PC-3 (cell line): ENCODE measurements around the gene TMEM147.

Experiments
- EZH2phosphoT487 ChIP-seq: fragments of 300-600 bp; sonication (generic); IDR thresholded peaks from 2 replicates; pipeline ENCODE4 v1.6.1; 2018; ENCODE audit warnings: mild to moderate bottlenecking, antibody characterized with exemption, low read length, borderline replicate concordance
- TF ChIP-seq, protein P1 (sequence below): fragments of 300-600 bp; sonication (generic); conservative IDR thresholded peaks from 2 replicates; pipeline ENCODE4 v1.5.1; 2017; ENCODE audit warnings: antibody characterized with exemption, low read depth, mild to moderate bottlenecking, low read length

DNA sequence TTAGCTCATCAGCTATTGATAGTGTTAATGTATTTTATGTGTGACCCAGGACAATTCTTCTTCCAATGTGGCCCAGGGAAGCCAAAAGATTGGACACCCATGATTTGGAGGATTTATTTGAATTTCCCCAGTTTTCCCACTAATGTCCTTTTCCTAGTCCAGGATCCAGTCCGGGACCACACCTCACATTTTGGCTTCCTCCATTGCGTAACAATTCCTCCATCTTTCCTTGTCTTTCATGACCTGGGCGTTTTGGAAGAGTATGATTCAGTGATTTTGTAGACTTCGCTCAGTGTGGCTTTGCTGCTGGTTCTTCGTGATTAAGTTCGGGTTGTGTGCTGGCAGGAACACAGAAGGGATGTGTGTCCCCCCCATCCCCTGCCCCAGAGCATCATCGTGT, 21.3 kb downstream of the TMEM147 start:
- TF ChIP-seq, protein P1, sequence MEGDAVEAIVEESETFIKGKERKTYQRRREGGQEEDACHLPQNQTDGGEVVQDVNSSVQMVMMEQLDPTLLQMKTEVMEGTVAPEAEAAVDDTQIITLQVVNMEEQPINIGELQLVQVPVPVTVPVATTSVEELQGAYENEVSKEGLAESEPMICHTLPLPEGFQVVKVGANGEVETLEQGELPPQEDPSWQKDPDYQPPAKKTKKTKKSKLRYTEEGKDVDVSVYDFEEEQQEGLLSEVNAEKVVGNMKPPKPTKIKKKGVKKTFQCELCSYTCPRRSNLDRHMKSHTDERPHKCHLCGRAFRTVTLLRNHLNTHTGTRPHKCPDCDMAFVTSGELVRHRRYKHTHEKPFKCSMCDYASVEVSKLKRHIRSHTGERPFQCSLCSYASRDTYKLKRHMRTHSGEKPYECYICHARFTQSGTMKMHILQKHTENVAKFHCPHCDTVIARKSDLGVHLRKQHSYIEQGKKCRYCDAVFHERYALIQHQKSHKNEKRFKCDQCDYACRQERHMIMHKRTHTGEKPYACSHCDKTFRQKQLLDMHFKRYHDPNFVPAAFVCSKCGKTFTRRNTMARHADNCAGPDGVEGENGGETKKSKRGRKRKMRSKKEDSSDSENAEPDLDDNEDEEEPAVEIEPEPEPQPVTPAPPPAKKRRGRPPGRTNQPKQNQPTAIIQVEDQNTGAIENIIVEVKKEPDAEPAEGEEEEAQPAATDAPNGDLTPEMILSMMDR = no peak
- TF ChIP-seq EZH2phosphoT487 = no peak
